CD4-positive, alpha-beta T cell treated with Interleukin-6 for 4 hours (primary cell): ENCODE measurements around the gene TOR3A.
"Not testable (repeated sequence)": the region's sequence is repeated elsewhere in the genome, so short reads cannot be mapped to it uniquely, and the experiment has no call there.

Source experiments
- DNase-seq: peaks from one replicate; pipeline ENCODE4 v3.0.0-alpha.2; 2020; ENCODE audit warnings: mixed read lengths

The TOR3A gene

DNA sequence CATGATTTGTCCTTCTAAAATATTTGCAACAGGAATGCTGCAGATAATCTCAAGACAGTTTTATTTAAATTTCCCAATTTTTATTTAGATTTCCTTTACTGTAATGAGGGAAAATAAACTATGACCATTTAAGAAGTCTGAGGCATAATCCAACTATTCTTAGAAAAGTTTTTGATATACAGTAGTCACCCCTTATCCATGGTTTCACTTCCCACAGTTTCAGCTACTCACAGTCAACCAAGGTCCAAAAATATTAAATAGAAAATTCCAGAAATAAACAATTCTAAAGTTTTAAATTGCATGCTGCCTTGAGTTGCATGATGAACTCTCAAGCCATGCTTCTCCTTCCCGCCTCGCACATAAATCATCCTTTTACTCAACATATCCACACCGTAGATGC, 33.3 kb downstream of the TOR3A start:
- no peak for DNase-seq

DNA sequence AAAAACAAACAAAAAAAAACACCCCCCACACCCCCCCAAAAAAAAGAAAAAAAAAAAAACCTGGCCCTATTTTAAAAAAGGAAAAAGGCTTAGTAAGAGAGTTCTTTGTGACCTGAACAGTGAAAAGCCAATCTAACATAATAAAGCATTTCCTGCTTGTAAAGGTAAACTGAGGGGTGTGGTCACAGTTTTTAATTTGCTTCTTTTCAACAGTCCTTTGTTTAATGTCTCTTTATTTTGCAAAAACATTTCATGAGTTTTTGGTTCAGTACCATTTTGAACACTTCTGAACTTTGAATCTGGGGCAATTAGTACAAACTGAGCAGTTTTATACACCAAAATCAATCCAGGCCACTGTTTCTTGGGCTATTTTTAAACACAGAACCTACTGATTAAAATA, 37.6 kb downstream of the TOR3A start:
- DNase-seq, result no peak

DNA sequence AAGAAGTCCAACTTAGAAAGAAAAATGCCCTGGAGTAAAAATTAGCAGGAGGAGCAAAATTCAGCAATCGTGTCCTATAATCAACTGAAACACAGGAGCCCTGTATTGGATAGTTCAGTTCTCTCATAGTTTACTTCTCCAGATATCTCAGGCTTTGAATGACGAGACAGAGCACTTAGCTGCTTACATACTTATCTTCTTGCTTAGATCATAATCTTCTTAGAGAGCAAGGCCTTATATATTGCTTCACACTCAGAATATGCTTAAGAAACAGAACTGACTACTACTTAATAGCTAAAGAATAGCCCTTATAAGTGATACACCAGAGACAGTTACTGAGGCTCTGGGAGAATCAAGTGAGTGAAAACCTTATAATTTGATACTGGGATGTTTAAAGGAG, 38.9 kb downstream of the TOR3A start:
- DNase-seq, result no peak

DNA sequence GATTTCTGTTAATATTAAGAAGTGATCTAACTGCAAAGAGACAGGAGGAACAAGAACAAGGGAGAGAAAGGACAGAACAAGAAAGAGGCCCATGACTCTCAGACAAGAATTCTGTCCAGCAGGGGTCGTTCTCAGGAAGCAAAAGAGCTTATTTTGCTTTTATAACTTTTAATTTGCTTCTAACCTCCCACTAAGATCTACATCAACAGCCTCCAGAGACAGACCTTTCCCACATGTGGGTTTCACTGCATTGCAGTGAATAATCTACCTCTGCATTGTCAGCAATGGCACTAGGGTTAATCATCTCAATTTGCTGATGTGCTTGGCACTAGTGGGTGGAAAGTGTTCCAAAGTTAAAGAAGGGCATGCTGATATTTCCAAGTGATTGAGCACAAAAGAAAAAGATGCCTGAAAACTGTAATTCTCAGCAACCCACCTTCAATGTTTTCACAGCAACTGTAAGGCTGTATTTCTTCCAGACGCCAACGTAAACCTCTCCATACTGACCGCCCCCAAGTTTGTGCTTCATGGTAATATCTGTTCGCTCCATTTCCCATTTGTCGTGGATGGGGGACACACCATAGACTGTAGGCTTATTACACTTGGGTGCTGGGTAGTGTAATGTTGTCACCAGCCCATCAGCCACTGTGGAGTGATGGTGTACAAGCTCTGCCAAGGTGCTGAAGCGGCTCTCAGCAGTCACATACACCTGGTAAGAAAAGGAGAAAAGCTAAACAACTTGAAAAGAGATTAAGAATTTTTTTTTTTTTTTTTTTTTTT, 39.5 kb downstream of the TOR3A start:
- DNase-seq, result peak; percentile 64

DNA sequence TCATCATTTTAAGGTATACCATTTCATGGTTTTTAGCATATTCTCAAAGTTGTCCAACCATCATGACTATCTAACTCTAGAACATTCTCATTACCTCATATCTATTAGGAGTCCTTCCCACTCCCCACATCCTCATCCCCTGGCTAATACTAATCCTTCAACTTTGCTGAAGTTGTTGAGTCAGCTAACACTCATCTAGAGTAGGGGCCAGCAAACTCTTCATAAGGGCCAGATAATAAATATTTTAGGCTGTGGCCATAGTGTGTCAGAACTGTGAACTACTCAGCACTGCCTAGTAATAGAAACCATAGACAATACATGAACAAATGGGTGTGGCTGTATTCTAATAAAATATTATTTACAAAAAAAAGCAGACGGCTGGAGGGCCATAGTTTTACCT, 43.0 kb downstream of the TOR3A start:
- DNase-seq, result no peak

DNA sequence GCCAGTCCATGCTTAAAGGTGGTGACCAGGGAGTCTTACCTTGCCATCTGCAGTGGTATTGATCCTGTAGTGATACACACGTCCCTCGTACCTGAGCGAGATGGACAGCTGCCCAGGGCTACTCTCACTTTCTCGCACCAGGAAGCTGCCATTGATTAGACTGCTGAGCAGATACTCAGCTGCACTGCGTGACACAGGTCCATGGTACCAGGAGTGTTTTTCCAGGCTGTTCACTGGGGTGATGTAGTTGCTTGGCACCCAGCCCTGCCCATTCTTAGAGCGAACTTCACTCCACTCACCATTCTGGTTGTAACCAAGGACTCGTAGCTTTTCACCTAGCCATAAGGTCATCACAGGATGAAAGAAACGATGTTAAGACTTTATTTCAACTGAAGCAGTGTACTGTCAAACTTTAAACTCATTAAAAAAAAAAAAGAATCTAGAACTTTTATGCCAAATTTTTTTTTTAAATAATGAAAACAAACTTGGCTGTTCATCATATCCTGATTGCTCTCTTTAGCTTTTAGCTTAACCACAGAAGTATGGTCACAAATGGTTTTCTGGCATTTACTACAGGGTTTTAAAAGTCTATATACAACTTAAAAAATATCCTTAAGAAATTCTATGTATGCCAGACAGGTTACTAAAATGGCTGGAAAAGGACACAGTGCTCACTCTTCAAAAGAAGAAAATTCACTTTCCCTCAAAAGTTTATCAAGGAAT, 44.6 kb downstream of the TOR3A start:
- no peak for DNase-seq

DNA sequence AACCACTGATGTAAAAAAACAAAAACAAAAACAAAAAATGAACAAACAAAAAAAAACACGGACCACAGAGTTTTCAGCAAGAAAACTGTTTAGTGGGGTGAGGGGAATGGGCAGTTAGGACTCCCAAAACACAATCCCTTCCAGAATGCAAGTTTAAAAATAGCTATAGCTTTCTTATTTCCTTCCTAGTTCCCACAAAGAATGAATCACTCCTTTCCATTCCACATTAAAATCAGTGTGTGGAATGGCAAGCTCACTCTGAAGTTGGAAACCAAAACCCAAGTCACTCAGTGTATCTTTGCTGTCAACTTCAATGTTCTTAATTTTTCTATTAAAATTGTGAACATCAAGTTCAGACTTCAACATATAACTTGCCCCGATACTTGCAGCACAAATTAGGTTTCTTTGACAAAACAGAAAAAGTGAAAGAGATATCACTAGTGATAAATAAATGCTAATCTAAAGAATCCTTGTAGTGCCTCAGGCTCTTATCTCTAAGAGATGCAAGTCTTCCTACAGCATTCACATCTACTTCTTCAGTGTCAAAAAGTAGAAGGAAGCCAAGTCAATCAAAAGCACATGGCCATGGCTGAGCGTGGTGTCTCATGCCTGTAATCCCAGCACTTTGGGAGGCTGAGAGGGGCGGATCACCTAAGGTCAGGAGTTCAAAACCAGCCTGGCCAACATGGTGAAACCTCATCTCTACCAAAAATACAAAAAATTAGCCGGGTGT, 45.5 kb downstream of the TOR3A start:
- no peak for DNase-seq

DNA sequence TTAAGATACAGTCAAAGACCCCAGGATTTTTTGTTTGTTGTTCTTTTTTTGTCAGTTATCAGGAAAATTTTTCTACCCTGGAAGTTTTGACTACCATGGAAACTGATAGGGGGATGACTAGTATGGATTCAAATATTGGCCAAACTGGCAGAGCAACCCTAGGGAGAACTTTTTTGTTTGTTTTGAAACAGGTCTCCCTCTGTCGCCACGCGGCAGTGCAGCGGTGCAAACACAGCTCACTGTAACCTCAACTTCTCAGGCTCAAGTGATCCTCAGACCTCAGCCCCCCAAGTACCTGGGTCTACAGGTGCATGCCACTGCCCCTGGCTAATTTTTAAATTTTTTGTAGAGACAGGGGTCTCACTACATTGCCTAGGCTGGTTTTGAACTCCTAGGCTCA, 46.6 kb downstream of the TOR3A start:
- DNase-seq, result peak; percentile 8

DNA sequence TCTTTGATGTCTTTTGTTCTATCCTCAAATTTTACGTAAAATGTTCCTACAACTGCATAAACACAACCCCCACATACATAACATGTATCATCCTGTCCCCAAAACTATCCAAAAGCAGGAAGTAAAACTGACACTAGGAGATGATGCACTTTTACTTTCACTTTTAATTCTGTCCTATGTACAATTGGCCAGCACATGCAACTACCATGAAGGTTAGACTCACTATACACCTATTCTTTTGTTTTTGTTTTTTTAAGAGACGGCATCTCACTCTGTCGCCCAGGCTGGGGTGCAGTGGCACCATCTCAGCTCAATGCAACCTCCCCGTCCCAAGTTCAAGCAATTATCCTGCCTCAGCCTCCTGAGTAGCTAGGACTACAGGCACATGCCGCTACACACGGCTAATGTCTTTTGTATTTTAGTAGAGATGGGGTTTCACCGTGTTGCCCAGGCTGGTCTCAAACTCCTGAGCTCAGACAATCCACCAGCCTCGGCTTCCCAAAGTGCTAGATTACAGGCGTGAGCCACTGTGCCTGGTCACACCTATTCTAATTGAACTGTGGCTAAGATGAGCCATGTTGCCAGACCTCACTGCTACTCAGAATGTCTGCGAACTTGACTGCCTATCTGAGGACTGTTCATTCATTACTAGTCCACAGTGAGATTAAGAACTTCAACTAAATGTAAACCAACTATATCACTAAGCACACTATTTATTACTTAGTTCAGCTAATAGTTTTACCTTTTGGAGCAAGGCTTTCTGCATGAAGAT, 48.0 kb downstream of the TOR3A start:
- peak; percentile 28 for DNase-seq

DNA sequence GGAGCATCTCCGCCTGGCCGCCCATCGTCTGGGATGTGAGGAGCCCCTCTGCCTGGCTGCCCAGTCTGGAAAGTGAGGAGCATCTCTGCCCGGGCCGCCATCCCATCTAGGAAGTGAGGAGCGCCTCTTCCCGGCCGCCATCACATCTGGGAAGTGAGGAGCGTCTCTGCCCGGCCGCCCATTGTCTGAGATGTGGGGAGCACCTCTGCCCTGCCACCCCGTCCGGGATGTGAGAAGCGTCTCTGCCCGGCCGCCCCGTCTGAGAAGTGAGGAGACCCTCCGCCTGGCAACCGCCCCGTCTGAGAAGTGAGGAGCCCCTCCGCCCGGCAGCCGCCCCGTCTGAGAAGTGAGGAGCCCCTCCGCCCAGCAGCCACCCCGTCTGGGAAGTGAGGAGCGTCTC, 53.3 kb downstream of the TOR3A start:
- not testable (repeated sequence) for DNase-seq

DNA sequence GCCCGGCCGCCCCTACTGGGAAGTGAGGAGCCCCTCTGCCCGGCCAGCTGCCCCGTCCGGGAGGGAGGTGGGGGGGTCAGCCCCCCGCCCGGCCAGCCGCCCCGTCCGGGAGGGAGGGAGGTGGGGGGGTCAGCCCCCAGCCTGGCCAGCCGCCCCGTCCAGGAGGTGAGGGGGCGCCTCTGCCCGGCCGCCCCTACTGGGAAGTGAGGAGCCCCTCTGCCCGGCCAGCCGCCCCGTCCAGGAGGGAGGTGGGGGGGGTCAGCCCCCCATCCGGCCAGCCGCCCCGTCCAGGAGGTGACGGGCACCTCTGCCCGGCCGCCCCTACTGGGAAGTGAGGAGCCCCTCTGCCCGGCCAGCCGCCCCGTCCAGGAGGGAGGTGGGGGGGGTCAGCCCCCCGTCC, 53.8 kb downstream of the TOR3A start:
- DNase-seq, result not testable (repeated sequence)

DNA sequence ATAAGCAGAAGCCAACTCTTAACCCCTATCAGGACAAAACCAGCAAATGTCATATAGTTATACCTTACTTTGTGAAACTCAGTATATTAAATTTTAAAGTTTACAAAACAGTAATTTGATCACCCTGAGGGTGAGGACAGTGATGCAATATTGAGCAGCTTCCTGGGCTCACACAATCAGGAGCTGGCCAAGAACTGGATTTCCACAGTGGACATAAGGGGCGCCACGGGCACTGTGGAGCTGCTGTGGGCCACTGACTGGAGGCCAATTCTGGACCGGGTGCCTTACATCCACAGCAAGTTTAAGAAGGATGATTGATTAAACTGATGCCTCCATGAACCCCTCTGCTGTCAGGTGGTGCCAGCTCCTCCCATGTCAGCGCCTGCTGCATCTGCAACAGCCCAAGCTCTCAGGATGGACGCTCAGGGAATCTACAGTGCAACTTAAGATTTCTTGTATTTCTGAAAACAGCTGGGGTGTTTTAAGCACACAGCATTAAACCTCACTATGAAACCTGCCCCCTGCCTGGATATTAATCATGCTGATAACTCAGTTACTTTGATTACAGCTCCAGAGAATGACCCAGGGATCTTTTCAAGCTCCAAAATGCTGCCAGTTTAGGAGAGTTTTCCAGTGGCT, 55.9 kb downstream of the TOR3A start:
- DNase-seq, result no peak

DNA sequence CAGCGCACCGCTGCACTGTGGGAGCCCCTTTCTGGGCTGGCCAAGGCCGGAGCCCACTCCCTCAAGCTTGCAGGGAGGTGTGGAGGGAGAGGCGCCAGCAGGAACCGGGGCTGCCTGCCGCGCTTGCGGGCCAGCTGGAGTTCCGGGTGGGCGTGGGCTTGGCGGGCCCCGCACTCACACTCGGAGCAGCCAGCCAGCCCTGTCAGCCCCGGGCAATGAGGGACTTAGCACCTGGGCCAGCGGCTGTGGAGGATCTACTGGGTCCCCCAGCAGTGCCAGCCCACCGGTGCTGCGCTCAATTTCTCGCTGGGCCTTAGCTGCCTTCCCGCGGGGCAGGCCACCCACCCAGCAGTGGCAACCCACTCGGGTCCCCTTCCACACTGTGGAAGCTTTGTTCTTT, 56.9 kb downstream of the TOR3A start:
- DNase-seq, result not testable (repeated sequence)

DNA sequence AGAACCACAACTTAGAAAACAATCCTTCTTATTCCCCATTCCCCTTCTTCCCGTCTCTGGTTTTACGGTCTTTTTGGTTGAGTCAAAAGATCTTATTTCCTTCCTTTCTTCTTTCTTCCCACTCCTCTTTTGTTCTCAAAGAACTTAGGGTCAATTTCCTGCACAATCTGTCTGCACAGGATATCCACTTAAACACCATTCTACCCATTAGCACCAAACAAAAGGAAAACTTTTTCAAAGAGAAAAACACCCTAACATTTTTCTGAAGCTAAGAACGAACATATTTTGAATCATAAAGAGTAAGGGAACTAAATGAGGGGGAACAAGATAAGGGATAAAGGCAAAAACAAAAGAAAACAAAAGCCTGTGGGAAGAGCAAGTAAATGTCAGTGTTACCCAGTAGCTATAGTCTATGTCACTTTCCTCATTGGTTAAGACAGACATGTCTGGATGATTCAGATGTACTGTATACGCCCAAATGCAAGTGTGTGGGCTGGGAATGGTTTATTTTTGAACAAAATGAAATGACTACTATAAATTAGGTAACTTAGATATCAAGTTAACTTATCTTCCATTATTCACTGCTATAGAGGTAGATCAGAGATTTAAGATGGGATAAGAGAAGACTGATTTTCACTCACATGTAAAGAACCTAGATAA, 59.9 kb downstream of the TOR3A start:
- no peak for DNase-seq

DNA sequence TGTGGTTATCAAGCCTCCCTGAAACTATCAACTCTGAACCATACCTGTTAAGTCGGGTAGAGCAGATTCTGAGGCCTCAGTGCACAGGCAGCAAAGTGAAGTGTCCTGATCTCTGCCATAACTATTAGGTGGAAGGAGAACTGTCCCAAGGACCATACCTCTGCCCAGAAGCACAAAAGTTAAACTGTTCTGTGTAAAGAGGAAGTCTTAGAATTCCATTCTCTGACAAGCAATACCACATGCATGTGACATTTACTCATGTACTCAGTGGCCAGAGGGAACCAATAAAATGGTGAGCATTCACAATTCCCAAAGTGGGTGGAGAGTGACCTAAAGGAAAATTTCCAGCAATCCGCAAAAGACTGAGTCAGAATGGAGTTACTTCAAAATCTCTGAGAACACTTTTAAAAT, 61.0 kb downstream of the TOR3A start:
- no peak for DNase-seq

DNA sequence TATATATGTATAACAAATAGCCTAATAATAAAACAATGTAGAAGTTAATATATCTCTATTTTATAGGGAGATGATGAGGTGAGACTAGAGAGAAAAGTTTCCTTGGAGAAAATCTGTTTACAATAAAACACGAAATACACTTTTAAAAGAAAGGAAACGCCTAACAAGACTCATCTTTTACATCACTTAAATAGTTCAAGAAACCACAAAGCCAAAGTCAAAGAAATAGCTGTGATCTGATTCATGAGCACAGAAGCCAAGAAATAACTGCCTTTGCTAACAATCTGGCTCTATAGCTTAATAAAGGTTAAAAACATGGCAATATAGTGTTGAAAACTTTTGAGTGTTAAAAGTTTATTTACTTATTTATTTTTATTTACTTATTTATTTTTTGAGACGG, 61.5 kb downstream of the TOR3A start:
- DNase-seq, result no peak

DNA sequence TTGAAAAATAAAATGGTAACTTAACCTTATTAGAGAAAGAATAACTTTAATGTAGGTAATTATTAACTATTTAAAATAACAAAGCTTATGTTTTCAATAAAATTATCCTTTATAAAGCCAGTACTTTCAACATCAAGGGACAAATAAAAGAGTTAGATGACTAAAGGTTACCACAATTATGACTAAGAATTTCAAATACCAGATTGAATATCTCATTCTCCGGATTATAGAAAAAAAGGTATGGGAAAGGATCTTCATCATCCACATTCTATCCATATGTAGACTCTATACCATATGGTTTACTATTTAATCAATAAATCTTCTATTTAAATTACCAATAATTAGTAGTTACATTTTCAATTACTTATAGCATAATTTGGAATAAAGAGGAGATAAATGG, 62.8 kb downstream of the TOR3A start:
- DNase-seq, result no peak

DNA sequence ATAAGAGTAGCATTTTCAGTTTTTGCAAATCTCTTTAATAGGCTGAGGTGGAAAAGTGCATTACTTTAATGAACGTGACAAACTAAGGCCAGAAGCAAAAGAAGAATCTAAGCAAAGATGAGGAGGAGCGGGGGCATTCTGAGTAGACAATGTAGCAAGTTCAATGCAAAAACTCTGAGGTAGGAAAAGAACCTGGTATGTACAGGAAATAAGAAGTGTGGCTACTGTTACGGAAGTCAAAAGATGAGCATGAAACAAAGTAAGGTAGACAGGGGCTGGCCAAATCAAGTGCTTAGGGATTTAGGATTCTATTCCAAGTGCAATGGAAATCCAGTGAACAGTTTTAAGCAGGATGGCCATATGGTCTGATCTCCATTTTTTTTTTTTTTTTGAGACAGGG, 63.7 kb downstream of the TOR3A start:
- DNase-seq, result no peak
